ENCODE results near the gene IQCB1.
A peak's percentile ranks its signal among the peaks of the same experiment; 100 is the strongest.

IQCB1 gene

GRCh38 chr3:121836064-121836463 is 1.2 kb upstream of the IQCB1 start:
- TF ChIP-seq CREB1 (IDR thresholded peaks at IDR 0.05; ENCODE audit: low read depth) (no peak), REST (IDR thresholded peaks at IDR 0.05; ENCODE audit: low read depth) (no peak), CEBPB (IDR thresholded peaks at IDR 0.05) (no peak), RAD21 (IDR thresholded peaks at IDR 0.05; ENCODE audit: low read depth) (no peak), TCF12 (IDR thresholded peaks at IDR 0.05; ENCODE audit: low read depth) (no peak), YY1 (IDR thresholded peaks at IDR 0.05; ENCODE audit: low read depth) (no peak), ZBTB7A (IDR thresholded peaks at IDR 0.05; ENCODE audit: low read depth) (no peak), FOXM1 (IDR thresholded peaks at IDR 0.05; ENCODE audit: borderline replicate concordance, low read depth) (no peak), USF1 (IDR thresholded peaks at IDR 0.05) (no peak), MAX (IDR thresholded peaks at IDR 0.05) (no peak), EP300 (IDR thresholded peaks at IDR 0.05; ENCODE audit: borderline replicate concordance) (no peak), TAF1 (IDR thresholded peaks at IDR 0.05; ENCODE audit: low read depth) (no peak), TEAD4 (IDR thresholded peaks at IDR 0.05) (no peak), EGR1 (IDR thresholded peaks at IDR 0.05) (no peak), NFIC (IDR thresholded peaks at IDR 0.05) (no peak)

- TF ChIP-seq NFIC (IDR thresholded peaks at IDR 0.05), result no peak
- TF ChIP-seq ZBTB7A (IDR thresholded peaks at IDR 0.05; ENCODE audit: low read depth), result 0 out of 2 replicates have a peak, but pooled peaks have one; percentile 8
Measured at GRCh38 chr3:121835465-121835801, 573 bp upstream of the IQCB1 start.

GRCh38 chr3:121834157-121834670 is 646 bp downstream of the IQCB1 start:
- TF ChIP-seq ZBTB7A (IDR thresholded peaks at IDR 0.05; ENCODE audit: low read depth) (no peak), CEBPB (IDR thresholded peaks at IDR 0.05) (peak; percentile 99), EP300 (IDR thresholded peaks at IDR 0.05; ENCODE audit: borderline replicate concordance) (no peak), TCF12 (IDR thresholded peaks at IDR 0.05; ENCODE audit: low read depth) (no peak), NFIC (IDR thresholded peaks at IDR 0.05) (no peak), USF1 (IDR thresholded peaks at IDR 0.05) (no peak), REST (IDR thresholded peaks at IDR 0.05; ENCODE audit: low read depth) (no peak), EGR1 (IDR thresholded peaks at IDR 0.05) (no peak)

GRCh38 chr3:121822973-121823372 is 11.9 kb downstream of the IQCB1 start:
- TF ChIP-seq TAF1 (IDR thresholded peaks at IDR 0.05; ENCODE audit: low read depth) (no peak), MAX (IDR thresholded peaks at IDR 0.05) (no peak), ZBTB7A (IDR thresholded peaks at IDR 0.05; ENCODE audit: low read depth) (no peak), EP300 (IDR thresholded peaks at IDR 0.05; ENCODE audit: borderline replicate concordance) (no peak), NFIC (IDR thresholded peaks at IDR 0.05) (no peak), RAD21 (IDR thresholded peaks at IDR 0.05; ENCODE audit: low read depth) (no peak), CEBPB (IDR thresholded peaks at IDR 0.05) (no peak)

GRCh38 chr3:121821421-121822199 is 13.2 kb downstream of the IQCB1 start:
- TF ChIP-seq EP300 (IDR thresholded peaks at IDR 0.05; ENCODE audit: borderline replicate concordance) (no peak), MAX (IDR thresholded peaks at IDR 0.05) (no peak), TEAD4 (IDR thresholded peaks at IDR 0.05) (no peak), ZBTB7A (IDR thresholded peaks at IDR 0.05; ENCODE audit: low read depth) (no peak), RAD21 (IDR thresholded peaks at IDR 0.05; ENCODE audit: low read depth) (no peak), FOXM1 (IDR thresholded peaks at IDR 0.05; ENCODE audit: borderline replicate concordance, low read depth) (no peak), NFIC (IDR thresholded peaks at IDR 0.05) (no peak), CREB1 (IDR thresholded peaks at IDR 0.05; ENCODE audit: low read depth) (no peak), CEBPB (IDR thresholded peaks at IDR 0.05) (no peak), TCF12 (IDR thresholded peaks at IDR 0.05; ENCODE audit: low read depth) (no peak), EGR1 (IDR thresholded peaks at IDR 0.05) (no peak), YY1 (IDR thresholded peaks at IDR 0.05; ENCODE audit: low read depth) (no peak), REST (IDR thresholded peaks at IDR 0.05; ENCODE audit: low read depth) (no peak), USF1 (IDR thresholded peaks at IDR 0.05) (no peak), TAF1 (IDR thresholded peaks at IDR 0.05; ENCODE audit: low read depth) (no peak)
